ENCODE measurements around the gene TACO1. TPM values are rescaled to one million over a fixed set of nuclear protein-coding genes. Genes with fewer than 3 reads are reported as not detected.

TACO1 gene
- total RNA-seq, 1 donor from 2014 or later = 20.9 TPM

GRCh38 chr17:63647936-63648335 is 47.2 kb downstream of the TACO1 start:
- TF ChIP-seq POLR2AphosphoS5 (IDR thresholded peaks at IDR 0.05; ENCODE audit: insufficient read depth in 1 of 2, low read depth in 1 of 2) (no peak), CTCF (IDR thresholded peaks at IDR 0.05) (no peak), POLR2A (IDR thresholded peaks at IDR 0.05) (no peak)
- no peak for DNase-seq (ENCODE audit: extremely low spot score in 2 of 2)
- Histone ChIP-seq H3K9me3 (no peaks in the 10 kb centered on the region), H3K4me1 (peaks cover 8% of the 10 kb centered on the region), H3K27me3 (no peaks in the 10 kb centered on the region), H3K27ac (no peak overlapping the region), H3K36me3 (peaks cover 0 to 19% of the 10 kb centered on the region in 2 donors), H3K4me3 (no peak overlapping the region)
- intact Hi-C loops (cut with DNase I) = no loop called here

GRCh38 chr17:63649813-63650212 is 49.1 kb downstream of the TACO1 start:
- Histone ChIP-seq H3K36me3 (peaks cover 0 to 22% of the 10 kb centered on the region in 2 donors), H3K4me3 (no peak overlapping the region), H3K4me1 (peaks cover 8% of the 10 kb centered on the region), H3K27me3 (no peaks in the 10 kb centered on the region), H3K9me3 (no peaks in the 10 kb centered on the region), H3K27ac (no peak overlapping the region)
- intact Hi-C loops (cut with DNase I) = no loop called here
- DNase-seq (ENCODE audit: extremely low spot score in 2 of 2) = no peak
- no peak for TF ChIP-seq CTCF (IDR thresholded peaks at IDR 0.05)
- no peak for TF ChIP-seq POLR2AphosphoS5 (IDR thresholded peaks at IDR 0.05; ENCODE audit: insufficient read depth in 1 of 2, low read depth in 1 of 2)
- TF ChIP-seq POLR2A (IDR thresholded peaks at IDR 0.05) = no peak

GRCh38 chr17:63652106-63652505 is 51.4 kb downstream of the TACO1 start:
- no peak for TF ChIP-seq POLR2AphosphoS5 (IDR thresholded peaks at IDR 0.05; ENCODE audit: insufficient read depth in 1 of 2, low read depth in 1 of 2)
- no peak for TF ChIP-seq POLR2A (IDR thresholded peaks at IDR 0.05)
- no peak for TF ChIP-seq CTCF (IDR thresholded peaks at IDR 0.05)
- Histone ChIP-seq H3K9me3 (no peaks in the 10 kb centered on the region), H3K4me1 (peaks cover 5% of the 10 kb centered on the region), H3K27me3 (no peaks in the 10 kb centered on the region), H3K36me3 (peaks cover 0 to 28% of the 10 kb centered on the region in 2 donors), H3K4me3 (no peak overlapping the region), H3K27ac (no peak overlapping the region)
- intact Hi-C loops (cut with DNase I) = no loop called here
- no peak for DNase-seq (ENCODE audit: extremely low spot score in 2 of 2)

GRCh38 chr17:63653050-63653449 is 52.4 kb downstream of the TACO1 start:
- intact Hi-C loops (cut with DNase I) = no loop called here
- no peak overlapping the region for H3K4me3 ChIP-seq
- H3K27ac ChIP-seq = no peak overlapping the region
- no peaks in the 10 kb centered on the region for H3K4me1 ChIP-seq
- no peaks in the 10 kb centered on the region for H3K9me3 ChIP-seq
- H3K36me3 ChIP-seq = peaks cover 0 to 28% of the 10 kb centered on the region in 2 donors
- no peaks in the 10 kb centered on the region for H3K27me3 ChIP-seq
- TF ChIP-seq CTCF (IDR thresholded peaks at IDR 0.05) (no peak), POLR2AphosphoS5 (IDR thresholded peaks at IDR 0.05; ENCODE audit: insufficient read depth in 1 of 2, low read depth in 1 of 2) (no peak), POLR2A (IDR thresholded peaks at IDR 0.05) (no peak)
- no peak for DNase-seq (ENCODE audit: extremely low spot score in 2 of 2)

GRCh38 chr17:63657786-63658185 is 57.1 kb downstream of the TACO1 start:
- H3K4me1 ChIP-seq = no peaks in the 10 kb centered on the region
- peaks cover 0 to 59% of the 10 kb centered on the region in 2 donors for H3K36me3 ChIP-seq

More at GRCh38 chr17:63657786-63658185, 57.1 kb downstream of the TACO1 start:
- Histone ChIP-seq H3K27me3 (no peaks in the 10 kb centered on the region), H3K9me3 (no peaks in the 10 kb centered on the region), H3K27ac (no peak overlapping the region), H3K4me3 (no peak overlapping the region)
- DNase-seq (ENCODE audit: extremely low spot score in 2 of 2) = no peak
- intact Hi-C loops (cut with DNase I) = no loop called here
- TF ChIP-seq CTCF (IDR thresholded peaks at IDR 0.05) = no peak
- no peak for TF ChIP-seq POLR2AphosphoS5 (IDR thresholded peaks at IDR 0.05; ENCODE audit: insufficient read depth in 1 of 2, low read depth in 1 of 2)
- TF ChIP-seq POLR2A (IDR thresholded peaks at IDR 0.05) = no peak

Small RNA genes lying within 50 kb of the gene (small RNA-seq; reads per million reads assigned to genes)
- gene RNU6-288P = not detected

Other genes starting within 250 kb of the TACO1 start
- gene CYB561, start 154.6 kb upstream of the TACO1 start, total RNA-seq = 46.2 TPM
- gene ACE, start 123.8 kb upstream of the TACO1 start, total RNA-seq = 9.6 TPM
- not detected for gene KCNH6, start 77.5 kb upstream of the TACO1 start, total RNA-seq
- gene DCAF7, start 50.4 kb upstream of the TACO1 start, total RNA-seq = 34.1 TPM
- 35.4 TPM for gene MAP3K3, start 21.5 kb downstream of the TACO1 start, total RNA-seq
- gene LIMD2, start 99.2 kb downstream of the TACO1 start, total RNA-seq = 22.6 TPM
- 19.4 TPM for gene STRADA, start 140.9 kb downstream of the TACO1 start, total RNA-seq
- gene CCDC47, start 172.7 kb downstream of the TACO1 start, total RNA-seq = 66.5 TPM
- gene DDX42, start 173.3 kb downstream of the TACO1 start, total RNA-seq = 121 TPM
- gene PSMC5, start 226.5 kb downstream of the TACO1 start, total RNA-seq = 92.3 TPM
- 44.7 TPM for gene FTSJ3, start 226.8 kb downstream of the TACO1 start, total RNA-seq
- 146 TPM for gene SMARCD2, start 241.8 kb downstream of the TACO1 start, total RNA-seq